CMK (cell line): Measurements from ENCODE around the gene TAB3.

Experiments used
- DNase-seq: peaks from one replicate; pipeline ENCODE4 v3.0.0-alpha.2; 2010; ENCODE audit warnings: low read depth

Gene TAB3

GRCh38 chrX:30887288-30887687 lies 1.8 kb downstream of the TAB3 start:
- DNase-seq = no peak

- DNase-seq = no peak
These were observed 3.9 kb downstream of the TAB3 start for GRCh38 chrX:30885136-30885535.

GRCh38 chrX:30883138-30883537 lies 5.9 kb downstream of the TAB3 start:
- DNase-seq = no peak

GRCh38 chrX:30881797-30882196 lies 7.3 kb downstream of the TAB3 start:
- no peak for DNase-seq

GRCh38 chrX:30881390-30881789 lies 7.7 kb downstream of the TAB3 start:
- DNase-seq = no peak

GRCh38 chrX:30880058-30880457 lies 9.0 kb downstream of the TAB3 start:
- no peak for DNase-seq

GRCh38 chrX:30876367-30876766 lies 12.7 kb downstream of the TAB3 start:
- DNase-seq = no peak

GRCh38 chrX:30875957-30876356 lies 13.1 kb downstream of the TAB3 start:
- no peak for DNase-seq

GRCh38 chrX:30874851-30875250 lies 14.2 kb downstream of the TAB3 start:
- no peak for DNase-seq

- no peak for DNase-seq
These were observed 18.5 kb downstream of the TAB3 start for GRCh38 chrX:30870572-30870971.

- no peak for DNase-seq
These were observed 23.4 kb downstream of the TAB3 start for GRCh38 chrX:30865612-30866011.

GRCh38 chrX:30865015-30865414 lies 24.0 kb downstream of the TAB3 start:
- DNase-seq = no peak

GRCh38 chrX:30864383-30864785 lies 24.7 kb downstream of the TAB3 start:
- DNase-seq = no peak

- DNase-seq = no peak
These were observed 25.1 kb downstream of the TAB3 start for GRCh38 chrX:30863974-30864373.

GRCh38 chrX:30858098-30858497 lies 31.0 kb downstream of the TAB3 start:
- DNase-seq = no peak

GRCh38 chrX:30851449-30851848 lies 37.6 kb downstream of the TAB3 start:
- no peak for DNase-seq

GRCh38 chrX:30835373-30835772 lies 53.7 kb downstream of the TAB3 start:
- no peak for DNase-seq

- no peak for DNase-seq
These were observed 55.2 kb downstream of the TAB3 start for GRCh38 chrX:30833896-30834295.

- DNase-seq = no peak
These were observed 58.0 kb downstream of the TAB3 start for GRCh38 chrX:30831082-30831481.

- no peak for DNase-seq
These were observed 58.6 kb downstream of the TAB3 start for GRCh38 chrX:30830326-30830943.

- DNase-seq = no peak
These were observed 64.8 kb downstream of the TAB3 start for GRCh38 chrX:30824275-30824674.

- DNase-seq = no peak
These were observed 66.3 kb downstream of the TAB3 start for GRCh38 chrX:30822764-30823163.

- DNase-seq = peak; percentile 7
These were observed 66.9 kb downstream of the TAB3 start for GRCh38 chrX:30822068-30822681.

GRCh38 chrX:30821116-30821515 lies 67.9 kb downstream of the TAB3 start:
- no peak for DNase-seq
